HEK293 (cell line): ENCODE results near the gene UTP25.

Experiments used
- BCL6B ChIP-seq: fragments of 450-650 bp; formaldehyde crosslinking; IDR thresholded peaks from 2 replicates; pipeline ENCODE4 v1.5.1; 2017; ENCODE audit warnings: missing biosample characterization, missing genetic modification characterization
- CTCF ChIP-seq: fragments of 450-650 bp; formaldehyde crosslinking; IDR thresholded peaks from 2 replicates; pipeline ENCODE4 v1.5.1; 2016; ENCODE audit warnings: missing biosample characterization, missing genetic modification characterization
- KLF17 ChIP-seq: fragments of 450-650 bp; formaldehyde crosslinking; IDR thresholded peaks from 2 replicates; pipeline ENCODE4 v1.5.1; 2016; ENCODE audit warnings: missing biosample characterization, missing genetic modification characterization
- KLF7 ChIP-seq: fragments of 450-650 bp; formaldehyde crosslinking; IDR thresholded peaks from 2 replicates; pipeline ENCODE4 v1.5.1; 2016; ENCODE audit warnings: missing biosample characterization, missing genetic modification characterization, borderline replicate concordance
- PBX3 ChIP-seq: sonication (generic); formaldehyde crosslinking; IDR thresholded peaks from 2 replicates; pipeline ENCODE4 v1.8.1; 2022; ENCODE audit warnings: mild to moderate bottlenecking, moderate library complexity, missing genetic modification reagents
- RBAK ChIP-seq: fragments of 450-650 bp; formaldehyde crosslinking; IDR thresholded peaks from 2 replicates; pipeline ENCODE4 v1.5.1; 2016; ENCODE audit warnings: missing biosample characterization, missing genetic modification characterization
- SALL2 ChIP-seq: fragments of 450-650 bp; formaldehyde crosslinking; IDR thresholded peaks from 2 replicates; pipeline ENCODE4 v1.5.0; 2017; ENCODE audit warnings: missing biosample characterization, mild to moderate bottlenecking, missing genetic modification characterization, borderline replicate concordance
- ZBTB48 ChIP-seq: fragments of 450-650 bp; formaldehyde crosslinking; IDR thresholded peaks from 2 replicates; pipeline ENCODE4 v1.5.1; 2016; ENCODE audit warnings: missing biosample characterization, missing genetic modification characterization
- ZBTB7A ChIP-seq: fragments of 450-650 bp; formaldehyde crosslinking; IDR thresholded peaks from 2 replicates; pipeline ENCODE4 v1.5.1; 2016; ENCODE audit warnings: low read depth, missing biosample characterization, missing genetic modification characterization
- ZFP3 ChIP-seq: fragments of 450-650 bp; formaldehyde crosslinking; IDR thresholded peaks from 2 replicates; pipeline ENCODE4 v1.5.1; 2016; ENCODE audit warnings: low read depth, missing biosample characterization, missing genetic modification characterization
- ZNF10 ChIP-seq: fragments of 450-650 bp; formaldehyde crosslinking; IDR thresholded peaks from 2 replicates; pipeline ENCODE4 v1.5.1; 2017; ENCODE audit warnings: missing biosample characterization, missing genetic modification characterization
- ZNF114 ChIP-seq: fragments of 450-650 bp; formaldehyde crosslinking; IDR thresholded peaks from 2 replicates; pipeline ENCODE4 v1.5.0; 2017; ENCODE audit warnings: missing biosample characterization, missing genetic modification characterization
- ZNF132 ChIP-seq: fragments of 450-650 bp; formaldehyde crosslinking; IDR thresholded peaks from 2 replicates; pipeline ENCODE4 v1.5.1; 2017; ENCODE audit warnings: missing biosample characterization, missing genetic modification characterization, borderline replicate concordance
- ZNF138 ChIP-seq: fragments of 450-650 bp; formaldehyde crosslinking; IDR thresholded peaks from 2 replicates; pipeline ENCODE4 v1.5.1; 2016; ENCODE audit warnings: missing biosample characterization, missing genetic modification characterization, borderline replicate concordance
- ZNF140 ChIP-seq: fragments of 450-650 bp; formaldehyde crosslinking; IDR thresholded peaks from 2 replicates; pipeline ENCODE4 v1.5.1; 2016; ENCODE audit warnings: missing biosample characterization, missing genetic modification characterization
- ZNF146 ChIP-seq: fragments of 450-650 bp; formaldehyde crosslinking; IDR thresholded peaks from 2 replicates; pipeline ENCODE4 v1.5.1; 2016; ENCODE audit warnings: missing biosample characterization, missing genetic modification characterization
- ZNF19 ChIP-seq: fragments of 450-650 bp; formaldehyde crosslinking; IDR thresholded peaks from 2 replicates; pipeline ENCODE4; 2016; ENCODE audit warnings: missing biosample characterization, missing genetic modification characterization, low read depth
- ZNF24 ChIP-seq: fragments of 450-650 bp; formaldehyde crosslinking; IDR thresholded peaks from 2 replicates; pipeline ENCODE4 v1.5.1; 2016; ENCODE audit warnings: missing biosample characterization, missing genetic modification characterization
- ZNF248 ChIP-seq: fragments of 450-650 bp; formaldehyde crosslinking; IDR thresholded peaks from 2 replicates; pipeline ENCODE4 v1.5.1; 2017; ENCODE audit warnings: missing biosample characterization, missing genetic modification characterization
- ZNF354C ChIP-seq: fragments of 450-650 bp; formaldehyde crosslinking; IDR thresholded peaks from 2 replicates; pipeline ENCODE4 v1.5.1; 2016; ENCODE audit warnings: missing biosample characterization, missing genetic modification characterization, low read depth, borderline replicate concordance
- ZNF488 ChIP-seq: fragments of 450-650 bp; formaldehyde crosslinking; IDR thresholded peaks from 2 replicates; pipeline ENCODE4 v1.5.1; 2016; ENCODE audit warnings: missing biosample characterization, missing genetic modification characterization
- ZNF501 ChIP-seq: fragments of 450-650 bp; formaldehyde crosslinking; IDR thresholded peaks from 2 replicates; pipeline ENCODE4 v1.5.1; 2016; ENCODE audit warnings: missing biosample characterization, missing genetic modification characterization
- ZNF514 ChIP-seq: fragments of 450-650 bp; formaldehyde crosslinking; IDR thresholded peaks from 2 replicates; pipeline ENCODE4 v1.5.1; 2016; ENCODE audit warnings: missing biosample characterization, missing genetic modification characterization
- ZNF561 ChIP-seq: fragments of 450-650 bp; IDR thresholded peaks from 2 replicates; pipeline ENCODE4 v1.5.1; 2018; ENCODE audit warnings: missing biosample characterization, missing genetic modification characterization, borderline replicate concordance
- ZNF571 ChIP-seq: fragments of 450-650 bp; formaldehyde crosslinking; IDR thresholded peaks from 2 replicates; pipeline ENCODE4 v1.5.0; 2017; ENCODE audit warnings: missing biosample characterization, missing genetic modification characterization
- ZNF580 ChIP-seq: fragments of 450-650 bp; formaldehyde crosslinking; IDR thresholded peaks from 2 replicates; pipeline ENCODE4 v1.5.1; 2016; ENCODE audit warnings: missing biosample characterization, missing genetic modification characterization
- ZNF629 ChIP-seq: fragments of 450-650 bp; formaldehyde crosslinking; IDR thresholded peaks from 2 replicates; pipeline ENCODE4 v1.5.1; 2017; ENCODE audit warnings: missing biosample characterization, missing genetic modification characterization
- ZNF639 ChIP-seq: fragments of 450-650 bp; formaldehyde crosslinking; IDR thresholded peaks from 2 replicates; pipeline ENCODE4 v1.5.1; 2016; ENCODE audit warnings: missing biosample characterization, missing genetic modification characterization
- ZNF645 ChIP-seq: fragments of 450-650 bp; formaldehyde crosslinking; IDR thresholded peaks from 2 replicates; pipeline ENCODE4; 2016; ENCODE audit warnings: missing biosample characterization, missing genetic modification characterization
- ZNF707 ChIP-seq: fragments of 450-650 bp; formaldehyde crosslinking; IDR thresholded peaks from 2 replicates; pipeline ENCODE4 v1.5.1; 2016; ENCODE audit warnings: missing biosample characterization, missing genetic modification characterization
- ZXDB ChIP-seq: fragments of 450-650 bp; formaldehyde crosslinking; IDR thresholded peaks from 2 replicates; pipeline ENCODE4 v1.5.1; 2016; ENCODE audit warnings: missing biosample characterization, missing genetic modification characterization

The UTP25 gene

GRCh38 chr1:209784265-209785169 lies 43.3 kb upstream of the UTP25 start, which contains the start of gene C1orf74 (continued):
- no peak for TF ChIP-seq ZNF580 (tag by site-specific recombination)
- no peak for TF ChIP-seq SALL2
- no peak for TF ChIP-seq ZFP3
- TF ChIP-seq ZNF140 (tag by site-specific recombination) = no peak
- no peak for TF ChIP-seq ZBTB48 (tag by site-specific recombination)
- TF ChIP-seq ZNF24 (tag by site-specific recombination) = 0 out of 2 replicates have a peak, but pooled peaks have one; percentile 36
- TF ChIP-seq ZNF501 (tag by site-specific recombination) = peak; percentile 80
- no peak for TF ChIP-seq KLF7 (tag by site-specific recombination)
- TF ChIP-seq BCL6B (tag by site-specific recombination) = no peak
- TF ChIP-seq ZXDB (tag by site-specific recombination) = peak; percentile 84
- TF ChIP-seq ZNF114 = no peak
- TF ChIP-seq PBX3 = no peak
- TF ChIP-seq ZNF645 (tag by site-specific recombination) = no peak
- TF ChIP-seq ZNF488 = no peak
- no peak for TF ChIP-seq ZBTB7A (tag by site-specific recombination)
- TF ChIP-seq ZNF248 (tag by site-specific recombination) = no peak
- no peak for TF ChIP-seq ZNF514 (tag by site-specific recombination)
- TF ChIP-seq ZNF146 = no peak
- TF ChIP-seq ZNF354C = no peak
- TF ChIP-seq ZNF561 = no peak
- peak; percentile 91 for TF ChIP-seq KLF17 (tag by site-specific recombination)
- no peak for TF ChIP-seq RBAK (tag by site-specific recombination)
- peak; percentile 67; the same call in 1 of the 2 replicates for TF ChIP-seq ZNF639
- TF ChIP-seq ZNF19 (tag by site-specific recombination) = no peak
- no peak for TF ChIP-seq ZNF707
- TF ChIP-seq ZNF571 (tag by site-specific recombination) = no peak
- TF ChIP-seq ZNF132 = no peak
- peak; percentile 99 for TF ChIP-seq ZNF629 (tag by site-specific recombination)
- TF ChIP-seq ZNF10 (tag by site-specific recombination) = no peak
- TF ChIP-seq CTCF (tag by site-specific recombination) = 0 out of 2 replicates have a peak, but pooled peaks have one; percentile 17
- no peak for TF ChIP-seq ZNF138 (tag by site-specific recombination)
